ENCODE results near the gene TWNK.

Gene TWNK

GRCh38 chr10:100997360-100998182, 10.2 kb downstream of the TWNK start (continued):
- TF ChIP-seq, protein P1, sequence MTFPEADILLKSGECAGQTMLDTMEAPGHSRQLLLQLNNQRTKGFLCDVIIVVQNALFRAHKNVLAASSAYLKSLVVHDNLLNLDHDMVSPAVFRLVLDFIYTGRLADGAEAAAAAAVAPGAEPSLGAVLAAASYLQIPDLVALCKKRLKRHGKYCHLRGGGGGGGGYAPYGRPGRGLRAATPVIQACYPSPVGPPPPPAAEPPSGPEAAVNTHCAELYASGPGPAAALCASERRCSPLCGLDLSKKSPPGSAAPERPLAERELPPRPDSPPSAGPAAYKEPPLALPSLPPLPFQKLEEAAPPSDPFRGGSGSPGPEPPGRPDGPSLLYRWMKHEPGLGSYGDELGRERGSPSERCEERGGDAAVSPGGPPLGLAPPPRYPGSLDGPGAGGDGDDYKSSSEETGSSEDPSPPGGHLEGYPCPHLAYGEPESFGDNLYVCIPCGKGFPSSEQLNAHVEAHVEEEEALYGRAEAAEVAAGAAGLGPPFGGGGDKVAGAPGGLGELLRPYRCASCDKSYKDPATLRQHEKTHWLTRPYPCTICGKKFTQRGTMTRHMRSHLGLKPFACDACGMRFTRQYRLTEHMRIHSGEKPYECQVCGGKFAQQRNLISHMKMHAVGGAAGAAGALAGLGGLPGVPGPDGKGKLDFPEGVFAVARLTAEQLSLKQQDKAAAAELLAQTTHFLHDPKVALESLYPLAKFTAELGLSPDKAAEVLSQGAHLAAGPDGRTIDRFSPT (tag by site-specific recombination; IDR thresholded peaks at IDR 0.05), result peak; percentile 80
- TF ChIP-seq INSM2 (tag by site-specific recombination; IDR thresholded peaks at IDR 0.05) (0 out of 2 replicates have a peak, but pooled peaks have one; percentile 12), ZNF692 (tag by site-specific recombination; IDR thresholded peaks at IDR 0.05) (peak; percentile 55; the same call in 1 of the 2 replicates), ZNF175 (tag by site-specific recombination; IDR thresholded peaks at IDR 0.05) (no peak), ZNF623 (tag by site-specific recombination; IDR thresholded peaks at IDR 0.05) (no peak), PATZ1 (tag by site-specific recombination; IDR thresholded peaks at IDR 0.05) (peak; percentile 21; the same call in 1 of the 2 replicates)
- TF ChIP-seq, protein P2, sequence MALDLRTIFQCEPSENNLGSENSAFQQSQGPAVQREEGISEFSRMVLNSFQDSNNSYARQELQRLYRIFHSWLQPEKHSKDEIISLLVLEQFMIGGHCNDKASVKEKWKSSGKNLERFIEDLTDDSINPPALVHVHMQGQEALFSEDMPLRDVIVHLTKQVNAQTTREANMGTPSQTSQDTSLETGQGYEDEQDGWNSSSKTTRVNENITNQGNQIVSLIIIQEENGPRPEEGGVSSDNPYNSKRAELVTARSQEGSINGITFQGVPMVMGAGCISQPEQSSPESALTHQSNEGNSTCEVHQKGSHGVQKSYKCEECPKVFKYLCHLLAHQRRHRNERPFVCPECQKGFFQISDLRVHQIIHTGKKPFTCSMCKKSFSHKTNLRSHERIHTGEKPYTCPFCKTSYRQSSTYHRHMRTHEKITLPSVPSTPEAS (tag by site-specific recombination; IDR thresholded peaks at IDR 0.05), result no peak

DNA sequence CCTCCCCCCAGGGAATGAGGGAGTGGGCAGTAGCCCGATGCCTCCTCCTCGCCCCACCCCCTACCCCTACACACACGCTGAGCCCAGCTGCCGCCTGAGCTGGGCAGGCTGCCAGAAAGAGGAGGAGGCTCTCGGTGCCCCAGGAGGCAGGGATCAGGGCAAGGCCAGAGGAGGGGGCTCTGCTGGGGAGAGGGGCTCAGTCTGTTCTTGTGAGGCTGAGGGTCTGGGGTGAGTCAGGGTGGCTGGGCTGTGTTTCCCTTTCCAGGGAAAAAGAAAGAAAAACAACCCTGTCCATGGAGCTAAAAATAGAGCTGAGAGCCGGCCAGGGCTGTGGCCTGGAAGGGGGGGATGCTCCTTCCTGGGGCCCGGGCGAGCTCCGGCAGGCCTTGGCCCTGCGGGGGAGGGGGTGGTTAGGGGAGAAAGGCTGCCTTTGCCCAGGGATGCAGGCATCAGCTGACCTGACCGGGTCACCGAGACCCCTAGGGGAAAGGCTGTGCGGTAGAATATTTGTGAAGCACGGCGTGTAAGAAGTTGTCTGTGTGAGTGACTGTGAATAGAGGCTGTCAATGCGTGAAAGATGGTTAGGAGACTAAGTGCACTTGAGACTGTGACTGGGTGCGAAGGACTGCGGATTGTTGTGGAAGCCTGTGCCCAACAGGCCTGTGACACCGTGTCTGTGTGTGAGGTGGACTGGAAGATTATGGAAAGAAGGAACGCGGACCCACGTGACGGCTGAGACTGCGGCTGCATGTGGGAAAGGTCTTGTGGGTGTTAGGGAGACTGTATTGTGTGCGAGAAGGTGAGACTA, 11.0 kb downstream of the TWNK start:
- H3K9me3 ChIP-seq (ENCODE audit: control insufficient read depth, insufficient read depth, low read depth, low read length), result no peaks in the 10 kb centered on the region
- peaks cover 8% of the 10 kb centered on the region for H3K4me1 ChIP-seq (ENCODE audit: control insufficient read depth, insufficient read depth, low read length)
- peak overlapping the region; percentile 57 for H3K4me3 ChIP-seq (ENCODE audit: low read depth, low read length)
- CTCF ChIA-PET, result interaction anchor here (0.6 to 16.6 kb wide), 27 partner anchors 8 to 1318 kb away, joined by 3 to 274 read pairs (median 4); partner anchors contain the start of genes MRPL43 and TWNK
- H3K27ac ChIP-seq (ENCODE audit: extremely low read depth, low read depth, low read length), result peak overlapping the region; percentile 94
- POLR2A ChIA-PET, result interaction anchor here (0.5 to 2.4 kb wide), 12 partner anchors 8 to 515 kb away, joined by 3 to 14 read pairs (median 4); partner anchors contain the start of genes PDZD7 and SFXN3
- H3K36me3 ChIP-seq (ENCODE audit: control insufficient read depth in 2 of 2, insufficient read depth in 1 of 2, low read length in 2 of 2), result peaks cover 0 to 38% of the 10 kb centered on the region in 2 experiments; a peak in 2 of 3 replicates
- TF ChIP-seq SP7 (tag by site-specific recombination; IDR thresholded peaks at IDR 0.05) (peak; percentile 37; the same call in 1 of the 2 replicates), ZFHX2 (tag by site-specific recombination; conservative IDR thresholded peaks at IDR 0.05) (peak; percentile 94), ZNF830 (tag by site-specific recombination; IDR thresholded peaks at IDR 0.05; ENCODE audit: low read depth) (no peak), ZNF18 (tag by site-specific recombination; IDR thresholded peaks at IDR 0.05) (0 out of 2 replicates have a peak, but pooled peaks have one; percentile 39), ZBTB20 (tag by site-specific recombination; IDR thresholded peaks at IDR 0.05) (peak; percentile 99), TRIM28 (IDR thresholded peaks at IDR 0.05; ENCODE audit: borderline replicate concordance, low read length) (0 out of 2 replicates have a peak, but pooled peaks have one; percentile 11), RBAK (tag by site-specific recombination; IDR thresholded peaks at IDR 0.05) (no peak), ZNF121 (tag by site-specific recombination; IDR thresholded peaks at IDR 0.05) (no peak), KLF10 (tag by site-specific recombination; IDR thresholded peaks at IDR 0.05) (peak; percentile 84), IKZF3 (tag by site-specific recombination; IDR thresholded peaks at IDR 0.05) (peak; percentile 77), WT1 (tag by site-specific recombination; IDR thresholded peaks at IDR 0.05) (peak; percentile 79), OSR2 (tag by site-specific recombination; IDR thresholded peaks at IDR 0.05) (peak; percentile 87), ZBTB48 (tag by site-specific recombination; IDR thresholded peaks at IDR 0.05) (peak; percentile 85; the same call in 1 of the 2 replicates), ZNF404 (tag by site-specific recombination; IDR thresholded peaks at IDR 0.05) (no peak), ZNF843 (tag by site-specific recombination; IDR thresholded peaks at IDR 0.05) (peak; percentile 10; the same call in 1 of the 2 replicates), SCRT1 (tag by site-specific recombination; IDR thresholded peaks at IDR 0.05; ENCODE audit: borderline replicate concordance) (no peak), ZBTB8A (tag by site-specific recombination; IDR thresholded peaks at IDR 0.05) (peak; percentile 83)
